Astrocyte (in vitro differentiated cells and primary cell): Measurements from ENCODE around the gene CPNE2. TPM values are rescaled to one million over a fixed set of nuclear protein-coding genes. Genes with fewer than 3 reads are reported as not detected.

ENCODE experiments used
- DNase-seq: peaks from one replicate; pipeline ENCODE4 v3.0.0-alpha.2; 2010; ENCODE audit warnings: low read depth
- FAIRE-seq: peaks from 2 replicates; lab custom pipeline; 2011; peaks lifted over from hg19 to GRCh38; lab: Jason Lieb, UNC
- H2AFZ ChIP-seq: 2 replicates; pipeline ENCODE4 v1.6.0; 2012; ENCODE audit warnings: low read depth, low read length, inconsistent platforms
- H3K27ac ChIP-seq: 2 replicates; pipeline ENCODE4 v1.5.1; 2011; ENCODE audit warnings: low read depth, low read length, inconsistent platforms
- H3K27me3 ChIP-seq: 2 replicates; pipeline ENCODE4 v1.6.0; 2011; ENCODE audit warnings: low read length, inconsistent platforms; ENCODE audit not compliant: insufficient read depth
- H3K36me3 ChIP-seq: 2 replicates; pipeline ENCODE4 v1.5.1; 2011; ENCODE audit warnings: low read length, inconsistent platforms; ENCODE audit not compliant: insufficient read depth
- H3K4me1 ChIP-seq: 2 replicates; pipeline ENCODE4 v1.5.1; 2011; ENCODE audit warnings: low read length, inconsistent platforms; ENCODE audit not compliant: insufficient read depth
- H3K4me2 ChIP-seq: 2 replicates; pipeline ENCODE4 v1.6.0; 2012; ENCODE audit warnings: low read length, inconsistent platforms
- H3K4me3 ChIP-seq: 2 replicates; pipeline ENCODE4 v1.5.1; 2011; ENCODE audit warnings: low read depth, mild to moderate bottlenecking, low read length, inconsistent platforms; ENCODE audit not compliant: insufficient read depth
- H3K79me2 ChIP-seq: 2 replicates; pipeline ENCODE4 v1.6.0; 2012; ENCODE audit warnings: mild to moderate bottlenecking, low read length, inconsistent platforms; ENCODE audit not compliant: insufficient read depth
- H3K9ac ChIP-seq: 2 replicates; pipeline ENCODE4 v1.6.0; 2012; ENCODE audit warnings: mild to moderate bottlenecking, low read length, inconsistent platforms
- H3K9me3 ChIP-seq: 2 replicates; pipeline ENCODE4 v1.5.1; 2012; ENCODE audit warnings: low read depth, mild to moderate bottlenecking, low read length, inconsistent platforms; ENCODE audit not compliant: insufficient read depth
- H4K20me1 ChIP-seq: 2 replicates; pipeline ENCODE4 v1.6.0; 2012; ENCODE audit warnings: low read length, inconsistent platforms; ENCODE audit not compliant: insufficient read depth
- H3K27ac Mint-ChIP-seq: one replicate; pipeline ENCODE4 v1.8.0; 2021; ENCODE audit warnings: mild to moderate bottlenecking, mixed read lengths; ENCODE audit not compliant: unreplicated experiment
- H3K27me3 Mint-ChIP-seq: one replicate; pipeline ENCODE4 v1.8.0; 2021; ENCODE audit warnings: low read depth, mixed read lengths; ENCODE audit not compliant: unreplicated experiment
- H3K36me3 Mint-ChIP-seq: one replicate; pipeline ENCODE4 v1.8.0; 2021; ENCODE audit warnings: low read depth, mixed read lengths; ENCODE audit not compliant: unreplicated experiment
- H3K4me1 Mint-ChIP-seq: one replicate; pipeline ENCODE4 v1.8.0; 2021; ENCODE audit warnings: low read depth, mixed read lengths; ENCODE audit not compliant: unreplicated experiment
- H3K4me3 Mint-ChIP-seq: one replicate; pipeline ENCODE4 v1.8.0; 2021; ENCODE audit warnings: mild to moderate bottlenecking, moderate library complexity, mixed read lengths; ENCODE audit not compliant: unreplicated experiment
- H3K9me3 Mint-ChIP-seq: one replicate; pipeline ENCODE4 v1.8.0; 2021; ENCODE audit warnings: mild to moderate bottlenecking, mixed read lengths; ENCODE audit not compliant: unreplicated experiment
- CTCF ChIP-seq: IDR thresholded peaks from 2 replicates; pipeline ENCODE4 v1.5.1; 2011; ENCODE audit warnings: low read depth, mild to moderate bottlenecking, inconsistent platforms, low read length, moderate library complexity; ENCODE audit not compliant: insufficient read depth
- EZH2 ChIP-seq: IDR thresholded peaks from 2 replicates; pipeline ENCODE4 v1.6.1; 2012; ENCODE audit warnings: mild to moderate bottlenecking, low read length, inconsistent platforms; ENCODE audit not compliant: insufficient read depth
- total RNA-seq: library from RNA; stranded (reverse); gene quantifications from 2 replicates; pipeline ENCODE4 v1.2.1, GENCODE V29; 2021

Gene CPNE2
- total RNA-seq, 1 donor from 2014 or later, result 19.3 TPM

- no peak overlapping the region for H3K4me3 Mint-ChIP-seq
- Histone ChIP-seq H3K4me1 (no peaks in the 10 kb centered on the region), H3K27ac (no peak overlapping the region), H3K79me2 (no peaks in the 10 kb centered on the region), H3K27me3 (no peaks in the 10 kb centered on the region), H3K4me2 (no peak overlapping the region), H3K4me3 (no peak overlapping the region), H2AFZ (no peak overlapping the region), H3K9me3 (no peaks in the 10 kb centered on the region), H3K36me3 (peaks cover 23% of the 10 kb centered on the region), H3K9ac (no peak overlapping the region), H4K20me1 (no peaks in the 10 kb centered on the region)
- H3K9me3 Mint-ChIP-seq, result no peaks in the 10 kb centered on the region
- TF ChIP-seq CTCF (no peak), EZH2 (no peak)
- H3K27me3 Mint-ChIP-seq, result no peaks in the 10 kb centered on the region
- no peak overlapping the region for H3K27ac Mint-ChIP-seq
- H3K36me3 Mint-ChIP-seq, result peaks cover 30% of the 10 kb centered on the region
- DNase-seq (no peak), FAIRE-seq (no peak)
- H3K4me1 Mint-ChIP-seq, result peaks cover 3% of the 10 kb centered on the region
These were observed 63.4 kb downstream of the CPNE2 start for GRCh38 chr16:57155702-57156350.

GRCh38 chr16:57156351-57156703 lies 63.9 kb downstream of the CPNE2 start:
- H3K4me3 Mint-ChIP-seq, result no peak overlapping the region

More at GRCh38 chr16:57156351-57156703, 63.9 kb downstream of the CPNE2 start:
- H3K79me2 ChIP-seq, result no peaks in the 10 kb centered on the region
- H3K27ac Mint-ChIP-seq, result no peak overlapping the region
- H3K4me1 Mint-ChIP-seq, result no peaks in the 10 kb centered on the region
- DNase-seq, result no peak
- no peak for TF ChIP-seq CTCF
- no peak for TF ChIP-seq EZH2
- H3K4me3 ChIP-seq, result no peak overlapping the region
- H3K36me3 ChIP-seq, result peaks cover 26% of the 10 kb centered on the region
- H3K4me1 ChIP-seq, result no peaks in the 10 kb centered on the region
- no peaks in the 10 kb centered on the region for H4K20me1 ChIP-seq
- no peaks in the 10 kb centered on the region for H3K9me3 Mint-ChIP-seq
- no peaks in the 10 kb centered on the region for H3K9me3 ChIP-seq
- H2AFZ ChIP-seq, result no peak overlapping the region
- no peak overlapping the region for H3K4me2 ChIP-seq
- H3K27me3 Mint-ChIP-seq, result no peaks in the 10 kb centered on the region
- H3K36me3 Mint-ChIP-seq, result peaks cover 30% of the 10 kb centered on the region
- no peaks in the 10 kb centered on the region for H3K27me3 ChIP-seq
- no peak overlapping the region for H3K9ac ChIP-seq
- H3K27ac ChIP-seq, result no peak overlapping the region
- no peak for FAIRE-seq
